SH-SY5Y (cell line): ENCODE data around the gene PRKACB.

Experiments
- GATA2 ChIP-seq: IDR thresholded peaks from 2 replicates; pipeline ENCODE4 v1.6.1; 2011; ENCODE audit warnings: mild to moderate bottlenecking, low read depth, low read length
- GATA3 ChIP-seq: IDR thresholded peaks from 2 replicates; pipeline ENCODE4 v1.6.1; 2011; ENCODE audit warnings: low read depth, mild to moderate bottlenecking, low read length, moderate library complexity

PRKACB gene

GRCh38 chr1:84143796-84144565 is at the start of gene PRKACB:
PRKACB (plus strand) TSS chr1:84144271; CDS start chr1:84144362, 91 bp downstream.
- no peak for TF ChIP-seq GATA3

DNA sequence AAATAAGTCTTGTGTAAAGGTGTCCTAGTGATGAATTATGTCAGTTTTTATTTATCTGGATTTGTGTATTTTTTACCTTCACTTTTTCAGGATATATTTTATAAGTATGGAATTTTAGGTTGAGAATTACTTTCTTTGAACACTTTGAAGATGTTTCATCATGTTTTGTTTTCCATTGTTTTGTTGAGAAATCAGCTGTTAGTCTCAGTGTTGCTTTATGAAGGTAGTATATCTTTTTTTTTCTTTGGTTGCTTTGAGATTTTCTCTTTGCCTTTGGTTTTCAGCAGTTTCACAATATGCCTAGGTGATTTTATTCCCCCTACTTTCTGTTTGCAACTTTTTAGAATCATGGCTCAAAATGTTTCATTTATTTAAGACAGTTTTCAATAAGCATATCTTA is 48.8 kb upstream of the PRKACB start:
- TF ChIP-seq GATA3 = no peak
- no peak for TF ChIP-seq GATA2

DNA sequence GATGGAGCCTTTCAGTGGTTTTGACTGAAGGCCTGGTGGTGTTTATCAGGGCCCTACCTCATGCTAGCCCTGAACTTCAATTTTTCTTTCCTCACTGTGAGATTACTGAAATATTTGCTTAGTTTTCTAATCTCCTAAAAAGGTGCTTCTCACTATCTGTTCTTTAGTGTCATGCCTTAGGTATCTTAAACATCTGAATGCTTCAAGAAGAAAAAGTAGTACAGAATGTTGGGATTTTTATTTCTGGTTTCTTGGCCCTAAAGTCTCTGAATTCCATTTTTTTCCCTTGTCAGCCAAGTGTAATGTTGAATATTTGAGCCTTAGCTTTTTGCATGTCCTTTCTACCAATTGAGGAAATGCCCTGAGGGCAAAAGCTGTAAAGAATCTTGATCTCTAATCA is 47.9 kb upstream of the PRKACB start:
- no peak for TF ChIP-seq GATA2
- no peak for TF ChIP-seq GATA3

- TF ChIP-seq GATA2 (no peak), GATA3 (no peak)
These were observed 42.9 kb upstream of the PRKACB start for GRCh38 chr1:84101204-84101603.

DNA sequence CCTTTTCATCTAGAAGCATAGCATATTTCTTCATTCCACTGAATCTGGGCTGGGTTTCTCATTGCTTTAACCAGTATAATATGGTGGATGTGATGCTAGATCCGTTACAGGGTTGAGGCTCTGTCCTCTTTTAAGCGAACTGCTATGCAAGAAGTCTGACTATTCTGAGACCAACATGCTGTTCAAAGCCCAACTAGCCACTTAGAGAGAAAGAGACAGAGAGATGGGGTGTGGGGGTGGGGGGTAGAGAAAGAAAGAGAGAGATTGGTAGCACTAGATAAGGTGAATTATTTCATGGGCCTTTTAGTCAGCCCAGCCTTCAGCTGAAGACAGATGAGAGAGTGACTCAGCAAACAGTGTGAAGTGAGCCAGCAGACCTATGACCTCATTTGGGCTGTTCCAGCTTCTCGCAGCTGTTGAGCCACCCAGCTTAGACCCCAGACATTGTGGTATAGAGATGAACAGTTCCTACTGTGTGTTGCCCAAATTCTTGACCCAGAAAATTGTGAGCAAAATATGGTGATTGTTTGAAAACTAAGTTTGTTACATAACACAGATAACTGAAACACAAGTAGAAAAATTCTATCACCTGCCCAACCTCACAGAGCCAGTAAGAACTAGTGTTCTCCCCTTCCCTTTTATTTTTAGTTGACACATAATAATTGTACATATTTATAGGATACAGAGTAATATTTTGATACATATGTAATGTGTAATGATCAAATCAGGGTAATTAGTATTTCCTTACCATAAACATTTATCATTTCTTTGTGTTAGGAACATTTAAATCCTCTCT is 40.7 kb upstream of the PRKACB start:
- TF ChIP-seq GATA2 (no peak), GATA3 (no peak)

- no peak for TF ChIP-seq GATA3
- no peak for TF ChIP-seq GATA2
These were observed 36.1 kb upstream of the PRKACB start for GRCh38 chr1:84107955-84108354.

GRCh38 chr1:84108900-84109578 is 35.0 kb upstream of the PRKACB start:
- no peak for TF ChIP-seq GATA2
- no peak for TF ChIP-seq GATA3

DNA sequence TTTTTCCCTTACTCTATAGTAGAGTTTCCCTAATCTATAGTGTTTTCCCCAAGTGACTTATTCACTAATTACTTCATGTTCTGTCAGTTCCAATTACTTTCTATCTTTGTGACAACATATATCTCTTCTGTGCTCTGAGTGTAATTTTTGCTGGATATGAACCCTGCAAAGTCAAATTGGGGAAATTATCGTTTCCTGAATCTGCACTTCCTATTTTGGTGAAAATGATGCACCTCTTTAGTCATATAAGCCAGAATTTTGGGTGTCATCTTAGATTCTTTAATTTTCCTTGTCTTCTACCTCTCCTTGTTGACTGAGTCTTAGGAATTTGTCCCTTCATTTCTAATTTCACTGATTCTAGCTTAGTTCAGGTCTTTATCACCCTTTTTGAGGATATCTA is 33.4 kb upstream of the PRKACB start:
- TF ChIP-seq GATA2 (no peak), GATA3 (no peak)

DNA sequence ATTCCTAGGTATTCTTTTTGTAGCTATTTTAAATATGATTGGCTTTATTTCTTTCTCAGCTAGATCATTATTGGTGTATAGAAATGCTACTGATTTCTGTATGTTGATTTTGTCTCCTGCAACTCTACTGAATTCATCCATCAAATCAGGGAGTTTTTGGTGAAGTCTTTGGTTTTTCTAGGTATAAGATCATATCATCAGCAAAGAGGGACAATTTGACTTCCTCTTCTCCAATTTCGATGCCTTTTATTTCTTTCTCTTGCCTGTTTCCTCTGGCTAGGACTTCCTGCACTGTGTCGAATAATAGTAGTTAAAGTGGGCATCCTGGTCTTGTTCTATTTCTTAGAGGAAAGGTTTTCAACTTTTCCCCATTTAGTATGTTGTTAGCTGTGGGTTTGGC is 27.5 kb upstream of the PRKACB start:
- no peak for TF ChIP-seq GATA3
- TF ChIP-seq GATA2 = no peak

DNA sequence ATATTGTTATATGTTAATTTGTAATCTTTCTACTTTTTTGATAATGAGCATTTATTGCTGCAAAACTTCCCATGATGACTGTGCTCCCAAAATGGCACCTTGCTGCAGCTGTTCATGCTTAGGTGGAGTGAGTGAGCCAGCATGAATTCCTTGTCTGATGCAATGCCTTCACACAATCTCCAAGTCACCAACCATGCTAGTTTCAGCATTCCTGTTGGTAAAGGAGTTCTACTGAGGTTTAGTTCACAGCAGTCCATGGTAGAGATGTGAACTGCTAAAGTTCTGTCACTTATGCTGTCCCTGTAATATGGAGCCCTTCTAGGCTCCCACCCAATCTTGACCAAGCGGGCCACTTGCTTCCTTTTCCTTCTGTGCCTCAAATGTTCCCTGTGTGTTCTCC is 26.2 kb upstream of the PRKACB start:
- TF ChIP-seq GATA2 (no peak), GATA3 (no peak)

DNA sequence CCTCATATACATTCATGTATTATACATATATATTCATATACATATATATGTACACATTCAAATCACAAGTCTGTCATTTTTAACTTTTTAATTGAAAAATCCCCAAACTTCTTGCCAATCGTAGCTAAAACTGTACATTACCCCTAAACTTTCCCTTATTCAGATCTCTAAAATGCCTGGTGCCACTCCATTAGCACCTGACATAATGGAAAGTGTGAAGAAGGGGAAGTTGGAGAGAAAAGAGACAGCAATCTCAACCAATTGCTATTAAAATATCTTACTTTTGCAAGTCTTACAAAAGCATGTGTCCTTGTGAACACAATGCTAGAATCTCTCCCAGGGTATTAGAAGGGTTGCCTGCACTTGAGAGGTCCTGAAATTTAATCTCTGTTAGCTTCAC is 22.7 kb upstream of the PRKACB start:
- TF ChIP-seq GATA3 = no peak
- no peak for TF ChIP-seq GATA2

GRCh38 chr1:84122780-84123382 is 21.2 kb upstream of the PRKACB start:
- TF ChIP-seq GATA2 (no peak), GATA3 (no peak)

DNA sequence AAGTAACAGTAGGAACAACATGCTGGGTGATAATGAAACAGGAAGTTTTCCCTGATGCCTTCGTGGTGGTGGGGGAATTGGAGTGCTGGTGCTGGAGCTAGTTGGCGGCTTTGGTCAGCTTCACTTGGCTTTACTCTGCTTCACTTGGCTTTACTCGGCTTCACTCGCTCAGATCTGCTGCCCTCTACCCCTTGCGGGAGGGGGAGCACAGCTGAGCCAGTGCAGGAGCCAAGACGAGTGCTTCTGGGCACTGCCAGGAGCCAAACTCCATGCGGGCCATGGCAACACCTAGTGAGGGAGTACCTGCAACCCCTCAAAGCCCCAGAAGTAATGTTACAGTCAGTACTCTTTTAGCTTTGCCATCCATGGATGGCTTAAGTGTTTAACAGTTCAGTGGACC is 10.6 kb upstream of the PRKACB start:
- no peak for TF ChIP-seq GATA2
- TF ChIP-seq GATA3 = no peak

GRCh38 chr1:84135341-84135740 is 8.7 kb upstream of the PRKACB start:
- TF ChIP-seq GATA2 = no peak
- TF ChIP-seq GATA3 = no peak
